ENCODE results near the gene STAC2.
A peak's percentile ranks its signal among the peaks of the same experiment; 100 is the strongest.
"Not testable (repeated sequence)": the region's sequence is repeated elsewhere in the genome, so short reads cannot be mapped to it uniquely, and the experiment has no call there.

Gene STAC2

DNA sequence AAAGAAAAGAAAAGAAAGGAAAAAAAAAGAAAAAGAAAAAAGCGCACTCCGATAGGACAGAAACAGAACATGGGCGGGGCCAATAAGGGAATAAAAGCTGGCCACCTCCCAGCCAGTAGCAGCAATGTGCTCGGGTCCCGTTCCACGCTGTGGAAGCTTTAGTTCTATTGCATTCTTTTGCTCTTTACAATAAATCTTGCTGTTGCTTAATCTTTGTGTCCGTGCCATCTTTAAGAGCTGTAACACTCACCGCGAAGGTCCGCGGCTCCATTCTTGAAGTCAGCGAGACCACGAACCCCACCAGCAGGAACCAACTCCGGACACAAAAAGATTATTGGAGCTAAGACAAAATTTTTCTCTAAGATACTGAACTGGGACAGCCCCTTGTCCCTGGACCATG is 56.6 kb downstream of the STAC2 start:
- Histone ChIP-seq H3K4me3 (ENCODE audit: low read length) (no peak overlapping the region), H3K27me3 (ENCODE audit: control insufficient read depth, insufficient read depth, low read length) (no peaks in the 10 kb centered on the region), H3K9ac (ENCODE audit: low read length) (no peak overlapping the region)

DNA sequence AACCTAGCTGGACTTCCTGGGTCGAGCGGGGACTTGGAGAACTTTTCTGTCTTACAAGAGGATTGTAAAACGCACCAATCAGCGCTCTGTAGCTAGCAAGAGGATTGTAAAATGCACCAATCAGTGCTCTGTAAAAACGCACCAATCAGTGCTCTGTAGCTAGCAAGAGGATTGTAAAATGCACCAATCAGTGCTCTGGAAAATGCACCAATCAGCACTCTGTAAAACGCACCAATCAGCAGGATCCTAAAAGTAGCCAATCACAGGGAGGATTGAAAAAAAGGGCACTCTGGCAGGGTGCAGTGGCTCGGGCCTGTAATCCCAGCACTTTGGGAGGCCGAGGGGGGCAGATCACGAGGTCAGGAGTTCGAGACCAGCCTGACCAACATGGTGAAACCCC is 57.2 kb downstream of the STAC2 start:
- not testable (repeated sequence) for H3K4me3 ChIP-seq (ENCODE audit: low read length); H3K27me3 ChIP-seq (ENCODE audit: control insufficient read depth, insufficient read depth, low read length); H3K36me3 ChIP-seq (ENCODE audit: control insufficient read depth, insufficient read depth, low read length); H3K4me1 ChIP-seq (ENCODE audit: control insufficient read depth, insufficient read depth, low read length); H3K9ac ChIP-seq (ENCODE audit: low read length); H3K27ac ChIP-seq (ENCODE audit: low read depth, low read length)

More for the DNA sequence above, 56.6 kb downstream of the STAC2 start:
- no peaks in the 10 kb centered on the region for H3K36me3 ChIP-seq (ENCODE audit: control insufficient read depth, insufficient read depth, low read length)
- H3K4me1 ChIP-seq (ENCODE audit: control insufficient read depth, insufficient read depth, low read length) = peaks cover 2% of the 10 kb centered on the region
- no peak overlapping the region for H3K27ac ChIP-seq (ENCODE audit: low read depth, low read length)

DNA sequence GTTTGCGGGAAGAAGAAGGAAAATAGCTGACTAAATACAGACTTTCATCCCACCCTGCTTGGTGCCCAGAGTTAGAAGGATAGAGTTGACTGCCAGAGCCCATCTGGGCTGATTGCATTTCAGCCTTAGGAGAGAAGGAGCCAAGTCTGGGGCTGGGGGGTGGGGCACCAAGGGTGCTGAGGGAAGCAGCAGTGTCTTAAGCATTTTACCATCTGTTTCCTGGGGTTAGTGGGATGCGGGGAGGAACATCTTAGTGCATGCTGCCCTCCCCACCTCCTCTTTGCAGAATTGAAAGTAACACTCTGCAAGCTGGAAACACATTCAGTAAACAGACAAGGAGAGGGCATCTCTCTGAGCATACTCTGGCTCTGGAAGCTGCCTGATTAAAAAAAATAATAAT is 58.3 kb downstream of the STAC2 start:
- Histone ChIP-seq H3K4me3 (ENCODE audit: low read length) (no peak overlapping the region), H3K36me3 (ENCODE audit: control insufficient read depth, insufficient read depth, low read length) (no peaks in the 10 kb centered on the region), H3K27ac (ENCODE audit: low read depth, low read length) (no peak overlapping the region), H3K27me3 (ENCODE audit: control insufficient read depth, insufficient read depth, low read length) (no peaks in the 10 kb centered on the region), H3K9ac (ENCODE audit: low read length) (no peak overlapping the region), H3K4me1 (ENCODE audit: control insufficient read depth, insufficient read depth, low read length) (peaks cover 2% of the 10 kb centered on the region)

DNA sequence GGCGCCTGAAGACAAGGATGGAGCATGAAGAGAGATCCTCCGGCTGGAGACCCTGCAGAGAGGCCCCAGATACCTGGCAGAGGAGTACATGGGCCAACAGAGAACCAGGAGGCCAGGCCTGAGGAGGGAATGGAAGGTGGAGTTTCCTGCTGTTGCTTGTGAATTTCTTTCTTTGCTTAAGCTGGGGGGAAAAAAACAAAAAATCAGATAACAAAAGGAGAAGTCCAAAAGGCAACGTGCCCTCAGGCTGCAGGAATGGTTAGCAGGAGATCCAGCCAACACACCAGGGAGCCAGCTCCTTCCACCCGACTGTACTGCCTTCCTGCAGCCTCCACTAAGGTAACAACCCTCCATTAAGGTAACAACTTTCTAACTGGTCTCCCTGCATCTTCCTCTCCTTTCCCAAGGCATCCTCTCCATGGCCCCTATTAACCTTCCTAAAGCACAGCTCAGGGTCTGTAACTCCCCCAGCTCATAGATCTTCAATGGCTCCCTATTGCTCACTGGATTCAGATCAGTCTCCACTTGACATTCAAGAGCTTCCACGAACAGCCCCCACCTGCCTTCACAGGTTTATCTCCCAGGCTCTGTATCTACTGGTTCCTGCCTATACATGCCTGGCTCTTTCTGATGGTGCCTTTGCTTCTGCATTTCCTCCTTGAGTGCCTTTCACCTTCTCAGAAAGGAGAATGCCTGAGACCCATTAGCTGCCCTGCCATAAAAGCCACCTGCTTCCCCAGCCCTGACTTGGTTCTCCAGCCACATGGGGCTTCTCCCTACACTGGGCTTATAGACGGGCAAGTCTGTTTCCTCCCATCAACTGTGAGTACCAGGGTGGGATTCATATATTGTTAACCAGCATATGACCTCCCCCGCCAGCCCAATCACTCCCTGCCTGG is 59.1 kb downstream of the STAC2 start:
- Histone ChIP-seq H3K27me3 (ENCODE audit: control insufficient read depth, insufficient read depth, low read length) (no peaks in the 10 kb centered on the region), H3K4me3 (ENCODE audit: low read length) (no peak overlapping the region)

DNA sequence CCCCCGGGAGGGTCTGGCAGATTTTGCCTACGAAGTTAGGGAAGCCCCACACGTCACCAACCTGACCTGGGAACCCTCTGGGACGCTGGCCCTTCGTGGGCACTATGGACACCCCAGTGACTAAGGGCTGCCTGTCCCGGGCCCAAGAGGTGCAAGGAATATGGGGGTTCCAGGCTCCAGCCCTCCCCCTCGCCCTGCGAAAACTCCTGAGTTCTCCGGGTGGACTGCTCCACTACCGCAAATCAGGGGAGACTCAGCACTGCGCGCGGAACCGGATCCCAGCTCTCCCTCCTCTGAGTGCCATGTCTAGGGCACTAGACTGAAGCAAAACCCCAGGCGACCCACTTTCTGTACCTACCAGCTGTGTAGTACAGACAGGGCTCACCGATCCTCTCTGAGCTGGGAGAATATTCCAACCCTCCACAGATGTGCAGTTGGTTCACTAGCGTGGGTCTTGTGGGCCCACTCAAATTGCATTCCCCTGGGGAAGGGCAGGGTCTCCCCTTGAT is 59.9 kb downstream of the STAC2 start, which contains the start of gene ARL5C:
ARL5C (minus strand) TSS at position 321 of the 509 bp plus-strand sequence. CDS start 401 bp downstream, outside the sequence.
- peak within 1 kb of the TSS; percentile 76 for H3K4me3 ChIP-seq (ENCODE audit: low read length)
- H3K27ac ChIP-seq (ENCODE audit: low read depth, low read length) = no peak within 1 kb of the TSS
- no peaks in the 10 kb centered on the region for H3K36me3 ChIP-seq (ENCODE audit: control insufficient read depth, insufficient read depth, low read length)
- H3K4me1 ChIP-seq (ENCODE audit: control insufficient read depth, insufficient read depth, low read length) = peaks cover 2% of the 10 kb centered on the region
- no peak within 1 kb of the TSS for H3K9ac ChIP-seq (ENCODE audit: low read length)
- no peaks in the 10 kb centered on the region for H3K27me3 ChIP-seq (ENCODE audit: control insufficient read depth, insufficient read depth, low read length)

More for the DNA sequence above, 59.1 kb downstream of the STAC2 start:
- H3K36me3 ChIP-seq (ENCODE audit: control insufficient read depth, insufficient read depth, low read length) = no peaks in the 10 kb centered on the region
- peaks cover 2% of the 10 kb centered on the region for H3K4me1 ChIP-seq (ENCODE audit: control insufficient read depth, insufficient read depth, low read length)
- H3K27ac ChIP-seq (ENCODE audit: low read depth, low read length) = no peak overlapping the region
- no peak overlapping the region for H3K9ac ChIP-seq (ENCODE audit: low read length)

DNA sequence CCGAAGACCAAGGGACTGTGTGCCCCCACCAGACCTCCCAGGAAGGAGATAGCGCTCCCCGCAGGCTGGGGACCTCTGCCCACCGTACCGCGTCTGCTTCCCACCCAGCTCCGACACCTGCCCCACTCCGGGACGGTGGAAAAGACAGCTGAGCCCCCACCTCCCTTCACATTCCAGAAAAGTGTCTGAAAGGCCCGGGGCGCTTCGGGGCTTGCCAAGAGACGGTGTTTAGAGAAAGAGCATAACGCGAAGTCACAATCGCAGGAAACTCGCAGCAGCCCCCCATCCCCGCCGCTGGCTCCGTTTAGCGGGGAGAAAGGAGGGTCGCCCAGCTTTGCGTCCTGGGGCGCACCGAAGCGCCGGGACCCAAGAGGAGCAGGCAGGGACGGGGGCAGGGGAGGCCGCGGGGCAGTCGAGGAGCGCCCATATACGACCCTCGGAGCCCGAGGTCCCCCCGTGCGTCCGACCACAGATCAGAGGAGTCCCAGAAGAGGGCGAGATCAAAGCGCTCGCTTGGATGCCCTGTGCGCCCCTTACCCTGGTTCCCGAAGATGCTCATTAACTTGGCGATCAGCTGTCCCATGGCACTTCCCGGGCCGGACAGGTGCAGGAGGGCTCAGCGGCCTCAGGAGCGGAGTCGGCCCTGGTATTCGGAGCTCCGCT is 60.4 kb downstream of the STAC2 start:
- Histone ChIP-seq H3K9ac (ENCODE audit: low read length) (no peak overlapping the region), H3K4me3 (ENCODE audit: low read length) (peak overlapping the region; percentile 76), H3K27ac (ENCODE audit: low read depth, low read length) (no peak overlapping the region), H3K27me3 (ENCODE audit: control insufficient read depth, insufficient read depth, low read length) (no peaks in the 10 kb centered on the region), H3K36me3 (ENCODE audit: control insufficient read depth, insufficient read depth, low read length) (no peaks in the 10 kb centered on the region), H3K4me1 (ENCODE audit: control insufficient read depth, insufficient read depth, low read length) (peaks cover 2% of the 10 kb centered on the region)

DNA sequence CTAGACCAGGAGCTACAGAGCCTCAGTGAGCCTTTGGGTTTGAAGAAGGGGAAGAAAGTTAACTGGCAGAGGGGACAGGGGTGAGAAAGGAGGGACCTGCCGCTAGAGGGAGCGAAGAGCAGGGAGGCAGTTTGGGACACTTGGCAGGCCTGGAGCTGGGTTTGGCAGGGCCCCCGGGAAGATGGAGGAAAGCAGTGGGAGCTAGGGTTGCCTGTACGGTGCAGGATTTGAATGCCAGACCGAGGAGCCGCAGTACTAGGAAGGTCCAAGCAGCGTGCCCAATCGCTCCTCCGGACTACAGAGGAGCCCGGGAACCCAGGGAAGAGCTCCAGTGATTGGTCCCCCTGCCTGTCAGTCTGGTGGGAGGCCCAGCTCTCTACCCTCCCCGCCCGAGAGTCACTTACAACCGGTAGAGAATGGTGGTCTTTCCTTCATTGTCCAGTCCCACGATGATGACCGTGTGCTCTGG is 61.0 kb downstream of the STAC2 start:
- Histone ChIP-seq H3K27ac (ENCODE audit: low read depth, low read length) (no peak overlapping the region), H3K4me3 (ENCODE audit: low read length) (peak overlapping the region; percentile 76), H3K4me1 (ENCODE audit: control insufficient read depth, insufficient read depth, low read length) (peaks cover 2% of the 10 kb centered on the region), H3K9ac (ENCODE audit: low read length) (no peak overlapping the region), H3K36me3 (ENCODE audit: control insufficient read depth, insufficient read depth, low read length) (no peaks in the 10 kb centered on the region), H3K27me3 (ENCODE audit: control insufficient read depth, insufficient read depth, low read length) (no peaks in the 10 kb centered on the region)

DNA sequence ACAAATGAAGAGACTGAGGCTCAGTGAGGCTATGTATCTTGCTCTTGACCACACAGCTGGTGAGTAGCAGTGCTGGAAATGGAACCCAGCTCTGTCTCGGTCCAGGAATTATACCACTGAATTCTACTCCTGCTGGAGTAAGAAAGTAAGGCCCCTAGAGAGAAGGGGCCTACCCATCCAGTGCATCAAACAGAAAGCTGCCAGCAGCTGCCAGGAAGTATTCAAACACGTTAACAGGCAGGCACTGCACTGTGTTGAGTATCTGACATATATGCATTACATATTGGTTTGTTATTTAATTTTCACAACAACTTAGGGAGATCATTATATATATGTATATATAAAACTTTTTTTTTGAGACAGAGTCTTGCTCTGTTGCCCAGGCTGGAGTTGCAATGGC is 63.8 kb downstream of the STAC2 start:
- H3K27me3 ChIP-seq (ENCODE audit: control insufficient read depth, insufficient read depth, low read length) = no peaks in the 10 kb centered on the region
- H3K9ac ChIP-seq (ENCODE audit: low read length) = no peak overlapping the region
- H3K4me1 ChIP-seq (ENCODE audit: control insufficient read depth, insufficient read depth, low read length) = peaks cover 2% of the 10 kb centered on the region
- H3K36me3 ChIP-seq (ENCODE audit: control insufficient read depth, insufficient read depth, low read length) = no peaks in the 10 kb centered on the region
- H3K27ac ChIP-seq (ENCODE audit: low read depth, low read length) = no peak overlapping the region
- H3K4me3 ChIP-seq (ENCODE audit: low read length) = no peak overlapping the region

Measured in rectal smooth muscle tissue (tissue), 1 donor.